Sigmoid colon (tissue), 7 donors: ENCODE measurements around the gene DIAPH1. TPM values are rescaled to one million over a fixed set of nuclear protein-coding genes. Genes with fewer than 3 reads are reported as not detected.

Experiments used
- DNase-seq: peaks from one replicate; pipeline ENCODE4 v3.0.0-alpha.2; 2019
- H3K27ac ChIP-seq, 4 donors: fragments of 200-600 bp; sonication (generic); one replicate each; pipeline ENCODE4 v1.5.1; 2016 to 2019; ENCODE audit warnings: mild to moderate bottlenecking in 1 of 4
- H3K27me3 ChIP-seq, 3 donors: fragments of 200-600 bp; sonication (generic); one replicate each; pipeline ENCODE4 v1.5.1; 2019; ENCODE audit warnings: mild to moderate bottlenecking in 1 of 3
- H3K36me3 ChIP-seq, 4 donors: fragments of 200-600 bp; sonication (generic); one replicate each; pipeline ENCODE4 v1.5.1; 2016 to 2019
- H3K4me1 ChIP-seq, 4 donors: fragments of 200-600 bp; sonication (generic); one replicate each; pipeline ENCODE4 v1.5.1; 2017 to 2019
- H3K4me3 ChIP-seq, 4 donors: fragments of 200-600 bp; sonication (generic); one replicate each; pipeline ENCODE4 v1.5.1; 2017 to 2019; ENCODE audit warnings: mild to moderate bottlenecking in 2 of 4, moderate library complexity in 1 of 4
- H3K9me3 ChIP-seq, 4 donors: fragments of 200-600 bp in 3 of 4; sonication (generic) in 3 of 4; one replicate each; pipeline versions ENCODE4 v1.5.1 to v1.6.1; 2013 to 2019
- CTCF ChIP-seq, 4 experiments: fragments of 450-650 bp in 3 of 4; fragments of 200-600 bp in 1 of 4; IDR thresholded peaks; one replicate each; pipeline ENCODE4 v1.5.1; 2016 to 2019; ENCODE audit warnings: antibody characterized with exemption in 4 of 4, mild to moderate bottlenecking in 3 of 4, moderate library complexity in 2 of 4
- EP300 ChIP-seq, 4 donors: sonication (generic); formaldehyde crosslinking; IDR thresholded peaks; one replicate each; pipeline ENCODE4 v1.6.1; 2017; ENCODE audit warnings: antibody characterized with exemption in 4 of 4
- POLR2A ChIP-seq, 2 donors: fragments of 450-650 bp; IDR thresholded peaks; one replicate each; pipeline ENCODE4 v1.6.1; 2016; ENCODE audit warnings: antibody characterized with exemption in 2 of 2, mild to moderate bottlenecking in 2 of 2, moderate library complexity in 2 of 2
- POLR2AphosphoS5 ChIP-seq, 4 donors: sonication (generic); formaldehyde crosslinking; IDR thresholded peaks; one replicate each; pipeline ENCODE4 v1.6.1; 2017; ENCODE audit warnings: antibody characterized with exemption in 4 of 4
- WGBS, 2 donors: extraction: QIAGEN DNeasy Blood & Tissue Kit; methylation state at CpG; one replicate each; pipeline ENCODE4 v1.1.7; 2013; 5-methylcytosine and 5-hydroxymethylcytosine counted together
- intact Hi-C: fragments of 100-400 bp; cut with DNase I; formaldehyde crosslinking; loops from one replicate; pipeline ENCODE4 v1.15.1; 2023
- polyA plus RNA-seq, 3 donors: library from polyadenylated mRNA; stranded (reverse); fragments of 200-250 nt; gene quantifications; one replicate each; pipeline ENCODE4 v1.2.3, GENCODE V29; 2013
- total RNA-seq, 4 donors: library from RNA; depleted of rRNA; stranded (reverse); fragments of >200 nt; gene quantifications; one replicate each; pipeline ENCODE4 v1.1.0, GENCODE V29; 2016
- donor health status: healthy with polysubstance abuse.
- donor health status: Bipolar disorder and iron deficiency.
- donor health status: healthy.

The DIAPH1 gene
- total and polyA plus RNA-seq, 7 donors: 14.4 to 105 (median 26.9) TPM

- intact Hi-C loops: no loop called here
- Histone ChIP-seq H3K27me3 (no peaks in the 10 kb centered on the region), H3K27ac (no peak overlapping the region), H3K9me3 (no peaks in the 10 kb centered on the region), H3K4me3 (no peak overlapping the region), H3K4me1 (peaks cover 0 to 4% (median 0%) of the 10 kb centered on the region in 4 donors), H3K36me3 (peaks cover 0 to under 1% (median 0%) of the 10 kb centered on the region in 4 donors)
- no peak for DNase-seq
- TF ChIP-seq CTCF (IDR thresholded peaks at IDR 0.05) (no peak), EP300 (IDR thresholded peaks at IDR 0.05) (no peak), POLR2AphosphoS5 (IDR thresholded peaks at IDR 0.05) (no peak)
- WGBS, 2 donors: 92 to 94% methylated on average over 17 of the region's 17 CpGs
Observed at GRCh38 chr5:141662028-141662427, 43.2 kb upstream of the DIAPH1 start.

- H3K36me3 ChIP-seq: peaks cover 0 to 8% (median 2%) of the 10 kb centered on the region in 4 donors
- no peak for TF ChIP-seq POLR2A (IDR thresholded peaks at IDR 0.05)
- TF ChIP-seq EP300 (IDR thresholded peaks at IDR 0.05): no peak
- no peak for TF ChIP-seq POLR2AphosphoS5 (IDR thresholded peaks at IDR 0.05)
- no peak for TF ChIP-seq CTCF (IDR thresholded peaks at IDR 0.05)
- H3K4me1 ChIP-seq: no peaks in the 10 kb centered on the region
- intact Hi-C loops: no loop called here
- no peak for DNase-seq
- 76 to 82% methylated on average over 8 of the region's 8 CpGs for WGBS, 2 donors
- H3K27me3 ChIP-seq: no peaks in the 10 kb centered on the region
- H3K4me3 ChIP-seq: no peak overlapping the region
- no peaks in the 10 kb centered on the region for H3K9me3 ChIP-seq
- no peak overlapping the region for H3K27ac ChIP-seq
Observed at GRCh38 chr5:141657937-141658545, 39.2 kb upstream of the DIAPH1 start.

- intact Hi-C loops: no loop called here
- H3K27me3 ChIP-seq: no peaks in the 10 kb centered on the region
- no peaks in the 10 kb centered on the region for H3K9me3 ChIP-seq
- TF ChIP-seq POLR2AphosphoS5 (IDR thresholded peaks at IDR 0.05) (no peak), CTCF (IDR thresholded peaks at IDR 0.05) (no peak), EP300 (IDR thresholded peaks at IDR 0.05) (no peak), POLR2A (IDR thresholded peaks at IDR 0.05) (no peak)
- H3K4me1 ChIP-seq: no peaks in the 10 kb centered on the region
- H3K4me3 ChIP-seq: no peak overlapping the region
- WGBS, 2 donors: 94 to 99% methylated on average over 1 of the region's 1 CpG
- no peak for DNase-seq
- no peak overlapping the region for H3K27ac ChIP-seq
- peaks cover 0 to 8% (median 2%) of the 10 kb centered on the region in 4 donors for H3K36me3 ChIP-seq
Observed at GRCh38 chr5:141657404-141657803, 38.6 kb upstream of the DIAPH1 start.

GRCh38 chr5:141656396-141656795 is 37.6 kb upstream of the DIAPH1 start:
- Histone ChIP-seq H3K27ac (no peak overlapping the region), H3K4me3 (no peak overlapping the region), H3K4me1 (peaks cover 0 to 5% (median 2%) of the 10 kb centered on the region in 4 donors), H3K9me3 (no peaks in the 10 kb centered on the region), H3K36me3 (peaks cover 0 to 8% (median 2%) of the 10 kb centered on the region in 4 donors), H3K27me3 (no peaks in the 10 kb centered on the region)
- TF ChIP-seq EP300 (IDR thresholded peaks at IDR 0.05): no peak
- no peak for TF ChIP-seq CTCF (IDR thresholded peaks at IDR 0.05)
- no peak for TF ChIP-seq POLR2AphosphoS5 (IDR thresholded peaks at IDR 0.05)
- TF ChIP-seq POLR2A (IDR thresholded peaks at IDR 0.05): no peak
- no peak for DNase-seq
- intact Hi-C loops: no loop called here
- WGBS, 2 donors: 93 to 96% methylated on average over 9 of the region's 9 CpGs

- intact Hi-C loops: no loop called here
- Histone ChIP-seq H3K4me1 (peaks cover 0 to 15% (median 11%) of the 10 kb centered on the region in 4 donors), H3K27ac (no peak overlapping the region), H3K9me3 (no peaks in the 10 kb centered on the region), H3K36me3 (peaks cover 0 to 8% (median 2%) of the 10 kb centered on the region in 4 donors), H3K4me3 (no peak overlapping the region), H3K27me3 (no peaks in the 10 kb centered on the region)
- no peak for DNase-seq
- TF ChIP-seq POLR2AphosphoS5 (IDR thresholded peaks at IDR 0.05) (no peak), POLR2A (IDR thresholded peaks at IDR 0.05) (no peak), CTCF (IDR thresholded peaks at IDR 0.05) (no peak), EP300 (IDR thresholded peaks at IDR 0.05) (no peak)
- WGBS, 2 donors: 79 to 86% methylated on average over 7 of the region's 7 CpGs
Observed at GRCh38 chr5:141655020-141655419, 36.2 kb upstream of the DIAPH1 start.
